Measurements from ENCODE around the gene MRPS16.

The MRPS16 gene

GRCh38 chr10:73205081-73205480, 47.4 kb downstream of the MRPS16 start:
- Histone ChIP-seq H3K36me3 (replicated peaks) (0 out of 2 replicates have a peak, but pooled peaks cover 1% of the 10 kb centered on the region), H3K4me3 (no peak overlapping the region), H3K27me3 (ENCODE audit: low read depth) (no peaks in the 10 kb centered on the region), H3K9me3 (peaks cover 7% of the 10 kb centered on the region; the same call in 1 of the 2 replicates), H3K4me1 (no peaks in the 10 kb centered on the region)
- DNase-seq (ENCODE audit: low spot score in 2 of 2): no peak
- in situ Hi-C loops (cut with MboI; ENCODE audit: low sequenced_read_pairs): no loop called here

All from HAP-1 (cell line).